ENCODE data around the gene ADRM1.

ADRM1 gene

GRCh38 chr20:62312662-62312977 is 9.8 kb downstream of the ADRM1 start:
- no peaks in the 10 kb centered on the region for H4K20me1 ChIP-seq (ENCODE audit: insufficient read depth)
- H3K36me3 ChIP-seq (ENCODE audit: insufficient read depth): no peaks in the 10 kb centered on the region; the same call in 1 of the 2 replicates
- no peaks in the 10 kb centered on the region for H3K27me3 ChIP-seq (ENCODE audit: insufficient read depth, low read depth)
- no peak overlapping the region for H3K27ac ChIP-seq
- no peak overlapping the region for H3K4me2 ChIP-seq
- H3K4me1 ChIP-seq (ENCODE audit: low read depth, poor library complexity, severe bottlenecking): no peaks in the 10 kb centered on the region
- H2AFZ ChIP-seq (ENCODE audit: low read depth): no peak overlapping the region
- H3K4me3 ChIP-seq (IDR thresholded peaks at IDR 0.05; ENCODE audit: insufficient read depth, low read depth, low read length): no peak overlapping the region
- H3K9ac ChIP-seq: no peak overlapping the region
- TF ChIP-seq, protein P1, sequence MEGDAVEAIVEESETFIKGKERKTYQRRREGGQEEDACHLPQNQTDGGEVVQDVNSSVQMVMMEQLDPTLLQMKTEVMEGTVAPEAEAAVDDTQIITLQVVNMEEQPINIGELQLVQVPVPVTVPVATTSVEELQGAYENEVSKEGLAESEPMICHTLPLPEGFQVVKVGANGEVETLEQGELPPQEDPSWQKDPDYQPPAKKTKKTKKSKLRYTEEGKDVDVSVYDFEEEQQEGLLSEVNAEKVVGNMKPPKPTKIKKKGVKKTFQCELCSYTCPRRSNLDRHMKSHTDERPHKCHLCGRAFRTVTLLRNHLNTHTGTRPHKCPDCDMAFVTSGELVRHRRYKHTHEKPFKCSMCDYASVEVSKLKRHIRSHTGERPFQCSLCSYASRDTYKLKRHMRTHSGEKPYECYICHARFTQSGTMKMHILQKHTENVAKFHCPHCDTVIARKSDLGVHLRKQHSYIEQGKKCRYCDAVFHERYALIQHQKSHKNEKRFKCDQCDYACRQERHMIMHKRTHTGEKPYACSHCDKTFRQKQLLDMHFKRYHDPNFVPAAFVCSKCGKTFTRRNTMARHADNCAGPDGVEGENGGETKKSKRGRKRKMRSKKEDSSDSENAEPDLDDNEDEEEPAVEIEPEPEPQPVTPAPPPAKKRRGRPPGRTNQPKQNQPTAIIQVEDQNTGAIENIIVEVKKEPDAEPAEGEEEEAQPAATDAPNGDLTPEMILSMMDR (conservative IDR thresholded peaks at IDR 0.05; ENCODE audit: low read depth, low read length): no peak
- no peaks in the 10 kb centered on the region for H3K79me2 ChIP-seq (ENCODE audit: insufficient read depth, low read depth)

GRCh38 chr20:62313021-62313420 is 10.2 kb downstream of the ADRM1 start:
- no peaks in the 10 kb centered on the region; the same call in 1 of the 2 replicates for H3K36me3 ChIP-seq (ENCODE audit: insufficient read depth)
- no peak overlapping the region for H3K27ac ChIP-seq
- H3K27me3 ChIP-seq (ENCODE audit: insufficient read depth, low read depth): no peaks in the 10 kb centered on the region
- H3K4me2 ChIP-seq: no peak overlapping the region
- H4K20me1 ChIP-seq (ENCODE audit: insufficient read depth): no peaks in the 10 kb centered on the region
- H3K79me2 ChIP-seq (ENCODE audit: insufficient read depth, low read depth): no peaks in the 10 kb centered on the region
- no peak overlapping the region for H3K4me3 ChIP-seq (IDR thresholded peaks at IDR 0.05; ENCODE audit: insufficient read depth, low read depth, low read length)
- TF ChIP-seq, protein P1 (conservative IDR thresholded peaks at IDR 0.05; ENCODE audit: low read depth, low read length): no peak
- H3K4me1 ChIP-seq (ENCODE audit: low read depth, poor library complexity, severe bottlenecking): no peaks in the 10 kb centered on the region
- H3K9ac ChIP-seq: no peak overlapping the region
- no peak overlapping the region for H2AFZ ChIP-seq (ENCODE audit: low read depth)

DNA sequence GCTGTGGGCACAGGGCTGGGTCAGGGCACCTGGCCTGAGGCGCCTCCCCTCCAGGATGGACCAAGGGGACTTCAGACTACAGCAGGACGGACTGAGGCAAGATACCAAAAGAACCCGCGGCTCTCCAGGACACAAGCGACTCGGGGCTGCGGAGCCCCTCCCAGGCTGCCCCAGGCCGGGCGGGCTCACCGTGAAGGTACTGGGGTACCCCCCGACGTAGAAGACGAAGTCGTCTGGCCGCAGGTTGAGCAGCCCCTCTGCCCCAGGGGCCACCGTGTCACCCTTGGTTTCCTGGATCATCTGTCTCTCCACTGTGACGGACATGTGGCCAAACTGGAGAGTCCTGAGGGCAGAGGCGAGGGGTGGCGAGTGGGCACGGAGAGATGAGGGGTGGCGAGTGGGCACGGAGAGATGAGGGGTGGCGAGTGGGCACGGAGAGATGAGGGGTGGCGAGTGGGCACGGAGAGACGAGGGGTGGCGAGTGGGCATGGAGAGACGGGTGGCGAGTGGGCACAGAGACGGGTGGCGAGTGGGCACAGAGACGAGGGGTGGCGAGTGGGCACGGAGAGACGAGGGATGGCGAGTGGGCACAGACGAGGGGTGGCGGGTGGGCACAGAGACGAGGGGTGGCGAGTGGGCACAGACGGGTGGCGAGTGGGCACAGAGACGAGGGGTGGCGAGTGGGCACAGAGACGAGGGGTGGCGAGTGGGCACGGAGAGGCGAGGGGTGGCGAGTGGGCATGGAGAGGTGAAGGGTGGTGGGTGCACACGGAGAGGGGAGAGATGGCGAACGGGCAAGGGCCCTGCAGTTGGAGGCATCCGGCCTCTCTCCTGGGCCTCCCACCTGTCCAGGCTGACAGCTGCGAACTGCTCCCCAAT is 10.9 kb downstream of the ADRM1 start:
- no peak overlapping the region for H2AFZ ChIP-seq (ENCODE audit: low read depth)
- H3K4me2 ChIP-seq: no peak overlapping the region
- no peaks in the 10 kb centered on the region for H3K79me2 ChIP-seq (ENCODE audit: insufficient read depth, low read depth)
- H3K4me3 ChIP-seq (IDR thresholded peaks at IDR 0.05; ENCODE audit: insufficient read depth, low read depth, low read length): no peak overlapping the region
- H3K27me3 ChIP-seq (ENCODE audit: insufficient read depth, low read depth): no peaks in the 10 kb centered on the region
- no peak overlapping the region for H3K9ac ChIP-seq
- no peaks in the 10 kb centered on the region for H3K4me1 ChIP-seq (ENCODE audit: low read depth, poor library complexity, severe bottlenecking)
- H4K20me1 ChIP-seq (ENCODE audit: insufficient read depth): no peaks in the 10 kb centered on the region
- TF ChIP-seq, protein P1 (conservative IDR thresholded peaks at IDR 0.05; ENCODE audit: low read depth, low read length): no peak
- no peak overlapping the region for H3K27ac ChIP-seq
- H3K36me3 ChIP-seq (ENCODE audit: insufficient read depth): no peaks in the 10 kb centered on the region; the same call in 1 of the 2 replicates

GRCh38 chr20:62314339-62314638 is 11.5 kb downstream of the ADRM1 start:
- TF ChIP-seq, protein P1 (conservative IDR thresholded peaks at IDR 0.05; ENCODE audit: low read depth, low read length): no peak
- Histone ChIP-seq H2AFZ (ENCODE audit: low read depth) (no peak overlapping the region), H3K4me2 (no peak overlapping the region), H3K9ac (no peak overlapping the region), H3K27me3 (ENCODE audit: insufficient read depth, low read depth) (no peaks in the 10 kb centered on the region), H3K4me3 (IDR thresholded peaks at IDR 0.05; ENCODE audit: insufficient read depth, low read depth, low read length) (no peak overlapping the region), H3K27ac (no peak overlapping the region), H3K36me3 (ENCODE audit: insufficient read depth) (no peaks in the 10 kb centered on the region; the same call in 1 of the 2 replicates), H3K79me2 (ENCODE audit: insufficient read depth, low read depth) (no peaks in the 10 kb centered on the region), H4K20me1 (ENCODE audit: insufficient read depth) (no peaks in the 10 kb centered on the region), H3K4me1 (ENCODE audit: low read depth, poor library complexity, severe bottlenecking) (no peaks in the 10 kb centered on the region)

Measured in KMS-11 (cell line).